A549 treated with CORT108297 at 1 μM for 4 hours (cell line): ENCODE results near the gene YIPF4. TPM values are rescaled to one million over a fixed set of nuclear protein-coding genes. Genes with fewer than 3 reads are reported as not detected.

ENCODE experiments used
- total RNA-seq: library from RNA; stranded (reverse); fragments of 200-300 nt; extraction: Qiagen RNA extraction; gene quantifications from 5 replicates; pipeline ENCODE4 v1.2.3, GENCODE V29; 2022

Gene YIPF4
- 43.5 to 56.9 TPM (median 51.0 TPM) in 5 replicates for total RNA-seq

GRCh38 chr2:32277674-32278477 is at the start of gene YIPF4:
Gene YIPF4, plus strand, starts transcription at chr2:32277904. Its CDS starts 252 bp downstream, at chr2:32278156.

GRCh38 chr2:32264422-32265105 is 13.1 kb upstream of the YIPF4 start, which contains the start of gene NLRC4:
Gene NLRC4, minus strand, starts transcription at chr2:32264886. Its CDS starts 8,111 bp downstream, at chr2:32256775.

GRCh38 chr2:32356681-32357317 is 79.1 kb downstream of the YIPF4 start, which contains the start of gene BIRC6:
Gene BIRC6, plus strand, starts transcription at chr2:32357023. Its CDS starts 139 bp downstream, at chr2:32357162.

Other genes starting within 250 kb of the YIPF4 start
- 108 to 117 TPM (median 114 TPM) in 5 replicates for gene DPY30, start 238.1 kb upstream of the YIPF4 start, total RNA-seq
- 9.9 to 16.8 TPM (median 13.7 TPM) in 5 replicates for gene SPAST, start 214.3 kb upstream of the YIPF4 start, total RNA-seq
- gene SLC30A6, start 112.0 kb upstream of the YIPF4 start, total RNA-seq, result 14.2 to 19.3 TPM (median 17.6 TPM) in 5 replicates
- not detected in 5 replicates for gene NLRC4, start 13.0 kb upstream of the YIPF4 start, total RNA-seq
- gene BIRC6, start 79.1 kb downstream of the YIPF4 start, total RNA-seq, result 28.4 to 42.0 TPM (median 30.7 TPM) in 5 replicates